ENCODE results near the gene CHRDL2.

CHRDL2 gene

GRCh38 chr11:74684661-74685060, 46.6 kb downstream of the CHRDL2 start:
- DNase-seq (ENCODE audit: low spot score): no peak

- no peak for DNase-seq (ENCODE audit: low spot score)
Observed at GRCh38 chr11:74683941-74684481, 47.2 kb downstream of the CHRDL2 start.

GRCh38 chr11:74683279-74683871, 47.9 kb downstream of the CHRDL2 start:
- peak; percentile 36 for DNase-seq (ENCODE audit: low spot score)

DNA sequence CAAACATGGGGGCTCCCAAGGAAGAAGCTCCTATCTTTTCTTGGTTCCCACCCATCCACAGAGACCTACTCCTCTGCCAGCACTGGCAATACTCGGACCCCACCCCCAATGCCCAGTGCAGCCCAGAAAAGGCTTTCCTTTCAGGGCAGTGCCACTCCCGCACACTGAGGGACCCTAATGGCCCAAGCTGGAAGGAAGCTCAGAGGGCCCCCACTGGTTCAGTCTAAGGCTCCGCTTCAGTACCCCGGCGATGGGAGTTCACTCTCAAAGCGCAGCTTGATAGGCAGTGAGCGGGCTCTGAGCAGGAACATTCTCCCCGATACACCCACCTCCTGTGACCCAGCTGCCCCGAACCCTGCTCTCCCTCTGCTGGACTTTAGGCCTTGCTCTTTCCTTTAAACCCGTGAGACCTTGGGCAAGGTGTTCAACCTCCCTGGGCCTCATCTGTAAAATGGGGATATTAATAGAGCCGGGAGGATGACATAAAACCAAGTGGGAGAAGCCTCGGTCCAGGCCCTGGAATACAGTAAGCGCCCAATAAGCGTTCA, 48.4 kb downstream of the CHRDL2 start:
- DNase-seq (ENCODE audit: low spot score): no peak

GRCh38 chr11:74681686-74682651, 49.3 kb downstream of the CHRDL2 start:
- DNase-seq (ENCODE audit: low spot score): no peak

GRCh38 chr11:74680703-74681531, 50.3 kb downstream of the CHRDL2 start:
- no peak for DNase-seq (ENCODE audit: low spot score)

DNA sequence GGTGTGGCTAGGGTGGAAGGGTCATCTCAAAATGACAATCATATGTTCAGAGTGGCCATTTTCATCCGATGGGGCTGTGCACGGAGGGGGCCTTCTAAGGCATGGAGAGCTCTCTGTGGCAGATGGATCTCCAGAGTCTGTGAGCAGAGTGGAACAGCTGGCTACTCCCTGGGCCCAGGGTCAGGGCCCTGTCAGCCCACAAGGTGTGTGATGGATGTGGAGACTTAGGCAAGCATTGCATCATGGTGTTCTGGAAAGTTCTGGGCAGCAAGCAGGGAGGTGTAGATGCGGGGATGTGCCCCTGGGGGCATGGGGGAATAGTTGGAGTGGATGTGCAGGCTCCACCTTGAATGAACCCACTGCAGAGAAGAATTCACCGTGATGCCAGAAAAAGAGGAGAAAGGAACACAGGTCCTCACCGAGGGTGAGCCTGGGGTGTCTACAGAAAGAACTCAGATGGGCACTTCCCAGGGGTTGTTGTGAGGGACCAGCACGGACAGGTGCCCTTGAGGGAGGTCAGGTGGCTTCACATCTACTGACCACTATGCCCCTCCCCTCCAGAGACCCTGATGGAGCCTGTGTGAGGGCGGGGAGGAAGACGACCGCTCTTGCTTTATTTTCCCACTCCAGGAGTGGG, 51.1 kb downstream of the CHRDL2 start:
- DNase-seq (ENCODE audit: low spot score): no peak

DNA sequence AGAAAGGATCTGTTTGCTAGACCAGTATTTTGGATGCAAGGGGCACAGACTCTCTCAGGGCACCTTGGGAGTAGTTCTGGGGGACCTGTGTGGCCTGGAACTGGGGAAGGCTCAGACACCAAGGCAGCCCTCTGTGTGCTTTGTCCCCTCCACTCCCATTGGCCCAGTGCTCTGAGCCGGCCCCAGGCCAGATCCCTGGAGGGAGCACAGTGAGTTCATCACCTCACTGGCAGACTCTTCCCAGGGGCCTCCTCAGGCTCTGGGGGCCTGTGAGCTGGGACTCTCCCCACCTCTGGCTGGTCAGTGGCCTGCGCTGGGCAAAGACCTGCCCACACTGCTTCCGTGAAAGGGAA, 51.7 kb downstream of the CHRDL2 start:
- DNase-seq (ENCODE audit: low spot score): no peak

GRCh38 chr11:74678591-74679512, 52.4 kb downstream of the CHRDL2 start:
- no peak for DNase-seq (ENCODE audit: low spot score)

DNA sequence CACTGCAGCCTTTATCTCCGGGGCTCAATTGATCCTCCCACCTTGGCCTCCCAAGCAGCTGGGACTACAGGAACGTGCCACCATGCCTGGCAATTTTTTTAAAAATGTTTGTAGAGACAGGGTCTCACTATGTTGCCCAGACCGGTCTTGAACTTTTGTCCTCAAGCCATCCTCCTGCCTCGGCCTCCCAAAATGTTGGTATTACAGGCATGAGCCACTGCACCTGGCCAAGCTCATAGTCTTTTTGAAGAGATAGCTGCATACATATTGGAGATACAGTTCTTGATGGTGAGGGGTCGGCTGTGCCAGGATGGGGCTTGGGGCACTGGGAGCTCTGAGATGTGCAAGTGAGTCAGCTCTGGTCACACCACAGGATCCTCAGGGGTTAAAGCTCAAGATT, 53.2 kb downstream of the CHRDL2 start:
- no peak for DNase-seq (ENCODE audit: low spot score)

GRCh38 chr11:74677131-74677530, 54.1 kb downstream of the CHRDL2 start:
- DNase-seq (ENCODE audit: low spot score): no peak

- DNase-seq (ENCODE audit: low spot score): no peak
Observed at GRCh38 chr11:74676596-74676995, 54.6 kb downstream of the CHRDL2 start.

GRCh38 chr11:74675761-74676160, 55.5 kb downstream of the CHRDL2 start:
- no peak for DNase-seq (ENCODE audit: low spot score)

- DNase-seq (ENCODE audit: low spot score): no peak
Observed at GRCh38 chr11:74673693-74674360, 57.4 kb downstream of the CHRDL2 start.

- DNase-seq (ENCODE audit: low spot score): no peak
Observed at GRCh38 chr11:74672956-74673692, 58.1 kb downstream of the CHRDL2 start.

DNA sequence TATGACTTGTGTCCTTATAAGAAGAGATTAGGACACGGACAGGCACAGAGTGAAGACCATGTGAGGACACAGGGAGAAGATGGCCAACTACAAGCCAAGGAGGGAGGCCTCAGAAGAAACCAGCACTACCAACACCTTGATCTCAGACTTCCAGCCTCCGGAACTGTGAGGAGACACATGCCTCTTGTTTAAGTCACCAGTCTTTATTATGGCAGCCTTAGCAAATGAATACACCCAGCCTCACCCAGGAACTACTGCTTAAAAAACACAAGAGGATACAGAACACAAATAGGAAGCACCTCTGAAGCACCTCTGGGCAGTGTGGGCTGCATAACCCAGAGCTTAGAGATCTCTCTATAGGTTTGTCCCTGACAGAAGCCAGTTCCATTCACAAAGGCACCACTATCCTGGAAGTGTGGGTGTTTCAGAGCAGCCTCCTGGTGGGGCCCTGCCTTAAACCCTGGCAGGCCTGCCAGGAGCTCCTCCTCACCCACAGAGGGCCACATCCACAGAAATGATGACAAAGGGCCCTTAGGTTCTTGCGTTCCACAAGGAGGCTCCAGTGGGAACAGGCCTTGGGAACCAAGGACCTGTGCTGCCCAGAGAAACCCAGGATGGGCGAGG, 58.8 kb downstream of the CHRDL2 start:
- no peak for DNase-seq (ENCODE audit: low spot score)

- no peak for DNase-seq (ENCODE audit: low spot score)
Observed at GRCh38 chr11:74671520-74672196, 59.6 kb downstream of the CHRDL2 start.

GRCh38 chr11:74670171-74670570, 61.1 kb downstream of the CHRDL2 start:
- DNase-seq (ENCODE audit: low spot score): no peak

All from HuH-7.5 (cell line).